Psoas muscle (tissue), 8 donors: Measurements from ENCODE around the gene PACS1. TPM values are rescaled to one million over a fixed set of nuclear protein-coding genes. Genes with fewer than 3 reads are reported as not detected.

ENCODE experiments used
- ATAC-seq, 4 donors: fragments of 200-7000 bp; cut with Tn5 transposase; one replicate each; pipeline ENCODE4 v1.9.1; 2020; ENCODE audit warnings: moderate library complexity in 3 of 4, mild to moderate bottlenecking in 2 of 4
- DNase-seq, 2 donors: peaks; one replicate each; pipeline ENCODE4 v3.0.0-alpha.2; 2020
- H3K27ac ChIP-seq: fragments of 200-600 bp; one replicate; pipeline ENCODE4 v1.8.0; 2022
- H3K27me3 ChIP-seq, 3 donors: fragments of 200-600 bp in 1 of 3; one replicate each; pipeline versions ENCODE4 v1.6.1 to v1.8.0; 2013 to 2022; ENCODE audit warnings: low read length in 2 of 3, mild to moderate bottlenecking in 2 of 3, moderate library complexity in 1 of 3; ENCODE audit not compliant: insufficient read depth in 3 of 3
- H3K36me3 ChIP-seq, 2 donors: fragments of 200-600 bp in 1 of 2; one replicate each; pipeline versions ENCODE4 v1.6.1 to v1.8.0; 2013 to 2022; ENCODE audit warnings: low read depth in 1 of 2, mild to moderate bottlenecking in 1 of 2, moderate library complexity in 1 of 2; ENCODE audit not compliant: insufficient read depth in 1 of 2
- H3K4me1 ChIP-seq: fragments of 200-600 bp; one replicate; pipeline ENCODE4 v1.8.0; 2022
- H3K4me3 ChIP-seq: fragments of 200-600 bp; one replicate; pipeline ENCODE4 v1.8.0; 2022; ENCODE audit warnings: mild to moderate bottlenecking
- H3K9me3 ChIP-seq: fragments of 200-600 bp; one replicate; pipeline ENCODE4 v1.8.0; 2022
- WGBS, 3 donors: extraction: QIAGEN DNeasy Blood & Tissue Kit; methylation state at CpG; one replicate each; pipeline versions ENCODE4 v1.1.6 to v1.1.7; 2013; 5-methylcytosine and 5-hydroxymethylcytosine counted together
- intact Hi-C, 2 donors: fragments of 100-400 bp; cut with DNase I; formaldehyde crosslinking; loops; one replicate each; pipeline versions ENCODE4 v1.11.0 to v1.14.2; 2022
- polyA plus RNA-seq, 3 donors: library from polyadenylated mRNA; stranded (reverse); fragments of 200-250 nt; gene quantifications; one replicate each; pipeline ENCODE4 v1.2.3, GENCODE V29; 2013
- total RNA-seq, 4 donors: library from RNA; stranded (reverse); fragmentation: NEBNext Ultra II Directional in 2 of 4; extraction: Animal tissue kit (Norgen Biotek cat#: 25700) in 2 of 4; gene quantifications; one replicate each; pipeline versions ENCODE4 v1.2.1 to v1.2.4, GENCODE V29; 2021 to 2023
- TF ChIP-seq, protein P1 (sequence below): fragments of 200-600 bp; IDR thresholded peaks from one replicate; pipeline ENCODE4 v1.8.0; 2022; ENCODE audit warnings: antibody characterized with exemption
- donor health status: healthy with polysubstance abuse.
- donor health status: DM: no; HTN: no; CAD: no; lungs with moderate emphysema.
- donor health status: Bipolar disorder and iron deficiency.
- donor health status: healthy.
- donor health status: DM: yes; HTN: yes; CAD: no.
- donor health status: DM: no; HTN: no; CAD: no.
- donor health status: DM: no; HTN: no; CAD: no.
- donor health status: DM: yes; HTN: yes; CAD: no.

The PACS1 gene
- total and polyA plus RNA-seq, 7 donors: 7.4 to 27.8 (median 16.3) TPM

DNA sequence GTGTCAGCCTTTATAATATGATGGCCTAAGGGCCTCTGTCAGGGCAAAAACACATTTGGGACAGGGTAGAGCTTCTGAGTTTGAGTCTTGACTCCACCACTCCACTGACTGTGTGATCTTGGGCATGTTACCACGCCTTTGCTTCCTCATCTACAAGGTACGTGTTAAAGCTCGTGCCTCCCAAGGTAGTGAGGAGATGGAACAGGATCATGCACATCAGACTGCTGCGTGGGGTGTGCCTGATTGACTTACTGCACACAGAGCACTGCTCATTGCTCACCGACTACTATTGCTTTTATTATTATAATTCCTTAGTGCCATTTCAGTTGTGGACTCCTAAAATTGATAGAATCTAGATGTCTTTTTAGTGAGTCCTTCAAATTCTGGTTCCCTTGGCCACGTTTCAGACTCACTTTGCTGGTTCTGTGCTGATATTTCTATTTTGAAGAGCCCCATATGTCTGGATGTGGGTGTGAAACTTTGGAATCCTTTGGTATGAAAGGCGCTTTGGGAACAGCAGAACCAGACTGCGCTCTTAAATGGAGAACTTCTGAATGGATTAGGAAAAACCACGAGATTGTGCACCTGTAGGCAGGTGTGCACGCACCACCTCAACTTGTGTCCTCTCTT lies 154.3 kb downstream of the PACS1 start:
- ATAC-seq (no peak), DNase-seq (peak in 1 of 2 donors; percentile 6)
- Histone ChIP-seq H3K36me3 (peaks cover 0 to 39% of the 10 kb centered on the region in 2 donors), H3K9me3 (no peaks in the 10 kb centered on the region), H3K4me1 (no peaks in the 10 kb centered on the region), H3K27me3 (no peaks in the 10 kb centered on the region), H3K4me3 (no peak overlapping the region), H3K27ac (no peak overlapping the region)
- intact Hi-C loops: no loop called here
- TF ChIP-seq, protein P1, sequence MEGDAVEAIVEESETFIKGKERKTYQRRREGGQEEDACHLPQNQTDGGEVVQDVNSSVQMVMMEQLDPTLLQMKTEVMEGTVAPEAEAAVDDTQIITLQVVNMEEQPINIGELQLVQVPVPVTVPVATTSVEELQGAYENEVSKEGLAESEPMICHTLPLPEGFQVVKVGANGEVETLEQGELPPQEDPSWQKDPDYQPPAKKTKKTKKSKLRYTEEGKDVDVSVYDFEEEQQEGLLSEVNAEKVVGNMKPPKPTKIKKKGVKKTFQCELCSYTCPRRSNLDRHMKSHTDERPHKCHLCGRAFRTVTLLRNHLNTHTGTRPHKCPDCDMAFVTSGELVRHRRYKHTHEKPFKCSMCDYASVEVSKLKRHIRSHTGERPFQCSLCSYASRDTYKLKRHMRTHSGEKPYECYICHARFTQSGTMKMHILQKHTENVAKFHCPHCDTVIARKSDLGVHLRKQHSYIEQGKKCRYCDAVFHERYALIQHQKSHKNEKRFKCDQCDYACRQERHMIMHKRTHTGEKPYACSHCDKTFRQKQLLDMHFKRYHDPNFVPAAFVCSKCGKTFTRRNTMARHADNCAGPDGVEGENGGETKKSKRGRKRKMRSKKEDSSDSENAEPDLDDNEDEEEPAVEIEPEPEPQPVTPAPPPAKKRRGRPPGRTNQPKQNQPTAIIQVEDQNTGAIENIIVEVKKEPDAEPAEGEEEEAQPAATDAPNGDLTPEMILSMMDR: no peak
- 92 to 93% (median 92%) methylated on average over 10 of the region's 10 CpGs for WGBS, 3 donors

DNA sequence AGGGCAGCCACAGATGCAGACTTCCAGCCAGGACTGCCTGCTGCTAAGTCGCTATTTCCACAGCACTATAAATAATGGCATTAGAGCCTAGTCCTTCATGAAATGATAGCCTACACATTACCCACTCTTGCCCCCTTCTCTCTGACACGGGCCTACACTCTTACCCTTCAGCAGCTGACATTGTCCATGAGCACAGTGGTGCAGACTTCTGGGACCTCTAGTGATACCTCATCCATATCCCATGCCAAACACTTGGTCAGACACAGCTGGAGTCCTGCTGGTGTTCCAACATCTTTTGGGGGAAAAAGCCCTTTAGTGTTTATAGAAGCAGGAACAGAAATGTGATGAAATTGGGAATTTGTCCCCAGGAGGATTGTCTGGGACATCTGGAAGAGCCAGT lies 155.0 kb downstream of the PACS1 start:
- TF ChIP-seq, protein P1: no peak
- ATAC-seq (no peak), DNase-seq (peak in 1 of 2 donors; percentile 45)
- H3K27me3 ChIP-seq: no peaks in the 10 kb centered on the region
- no peaks in the 10 kb centered on the region for H3K4me1 ChIP-seq
- intact Hi-C loops: no loop called here
- H3K9me3 ChIP-seq: no peaks in the 10 kb centered on the region
- H3K27ac ChIP-seq: no peak overlapping the region
- WGBS, 3 donors: 49 to 79% (median 56%) methylated on average over 2 of the region's 2 CpGs
- no peak overlapping the region for H3K4me3 ChIP-seq
- peaks cover 0 to 31% of the 10 kb centered on the region in 2 donors for H3K36me3 ChIP-seq

DNA sequence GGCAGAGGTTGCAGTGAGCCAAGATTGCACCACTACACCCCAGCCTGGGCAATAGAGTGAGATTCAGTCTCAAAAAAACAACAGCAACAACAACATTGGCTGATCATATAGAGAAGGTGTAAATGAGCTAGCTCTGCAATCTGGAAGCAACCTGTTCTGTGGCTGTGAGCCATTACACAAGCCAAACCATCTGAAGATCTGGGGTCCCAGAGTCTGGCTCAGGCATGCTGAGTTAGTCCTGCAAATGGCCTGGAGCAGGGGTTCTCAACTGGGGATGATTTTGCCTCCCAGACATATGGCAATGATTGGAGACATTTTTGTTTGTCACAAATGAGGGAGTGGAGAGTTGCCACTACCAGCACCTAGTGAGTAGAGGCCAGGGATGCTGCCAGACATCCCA lies 156.0 kb downstream of the PACS1 start:
- intact Hi-C loops: no loop called here
- Histone ChIP-seq H3K9me3 (no peaks in the 10 kb centered on the region), H3K27ac (no peak overlapping the region), H3K27me3 (no peaks in the 10 kb centered on the region), H3K4me1 (no peaks in the 10 kb centered on the region), H3K36me3 (peaks cover 0 to 31% of the 10 kb centered on the region in 2 donors), H3K4me3 (no peak overlapping the region)
- TF ChIP-seq, protein P1: no peak
- ATAC-seq (no peak), DNase-seq (no peak)

DNA sequence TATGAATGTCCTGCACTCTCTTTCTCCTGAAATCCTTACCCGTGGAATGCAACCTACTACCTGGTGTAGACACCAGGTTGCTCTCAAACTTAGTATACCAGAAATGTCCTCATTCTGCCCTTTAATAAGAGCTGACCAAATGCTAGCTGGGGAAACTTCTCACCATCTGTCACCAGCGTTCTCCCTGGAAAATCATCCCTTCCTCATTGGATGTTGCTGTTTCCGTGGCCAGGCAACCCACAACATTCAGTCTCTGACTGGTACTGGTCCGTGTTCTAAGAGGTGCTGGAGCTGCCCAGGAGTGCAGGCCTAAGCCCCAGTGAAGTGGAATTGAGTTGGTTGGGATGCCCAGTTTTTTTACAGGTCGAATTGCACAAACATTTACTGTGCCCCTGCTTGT lies 157.6 kb downstream of the PACS1 start:
- no peaks in the 10 kb centered on the region for H3K9me3 ChIP-seq
- DNase-seq: no peak
- WGBS, 3 donors: 85 to 91% (median 88%) methylated on average over 5 of the region's 5 CpGs
- intact Hi-C loops: no loop called here
- ATAC-seq: no peak
- H3K4me1 ChIP-seq: no peaks in the 10 kb centered on the region
- no peak overlapping the region for H3K27ac ChIP-seq
- no peak overlapping the region for H3K4me3 ChIP-seq
- TF ChIP-seq, protein P1: no peak
- H3K36me3 ChIP-seq: peaks cover 0 to 44% of the 10 kb centered on the region in 2 donors
- H3K27me3 ChIP-seq: no peaks in the 10 kb centered on the region

DNA sequence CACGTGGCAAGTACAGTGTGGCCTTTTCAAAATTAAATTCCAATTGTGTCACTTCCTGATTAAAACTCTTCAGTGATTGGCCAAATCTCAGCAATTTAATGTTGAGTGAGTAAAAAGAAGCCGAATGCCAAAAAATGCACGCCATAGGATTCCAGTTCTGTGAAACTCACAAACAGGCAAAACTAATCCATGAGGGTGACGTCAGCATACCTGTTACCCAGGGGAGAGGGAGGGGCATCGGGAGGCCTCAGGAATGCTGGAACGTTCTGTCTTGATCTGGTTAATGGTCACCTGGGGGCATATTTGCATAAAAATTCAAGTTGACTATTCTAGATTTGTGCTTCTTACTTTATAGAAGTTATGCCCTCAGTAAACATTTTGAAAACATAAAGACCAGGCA lies 158.4 kb downstream of the PACS1 start:
- no peak for DNase-seq
- Histone ChIP-seq H3K9me3 (no peaks in the 10 kb centered on the region), H3K4me3 (no peak overlapping the region), H3K36me3 (peaks cover 3 to 52% of the 10 kb centered on the region in 2 donors), H3K27ac (no peak overlapping the region), H3K4me1 (no peaks in the 10 kb centered on the region), H3K27me3 (no peaks in the 10 kb centered on the region)
- TF ChIP-seq, protein P1: no peak
- 87 to 91% (median 90%) methylated on average over 6 of the region's 6 CpGs for WGBS, 3 donors
- ATAC-seq: no peak
- intact Hi-C loops: no loop called here
